Gastrocnemius medialis (tissue), 4 donors: Measurements from ENCODE around the gene SELENOS.

ENCODE experiments used
- CTCF ChIP-seq, 5 experiments: fragments of 450-650 bp in 3 of 5; fragments of 200-600 bp in 2 of 5; sonication (generic) in 2 of 5; IDR thresholded peaks in 4 of 5; conservative IDR thresholded peaks in 1 of 5; 1 replicate in 4 of 5; 2 replicates in 1 of 5; pipeline ENCODE4 v1.5.1; 2016 to 2019; ENCODE audit warnings: antibody characterized with exemption in 5 of 5, mild to moderate bottlenecking in 3 of 5, moderate library complexity in 3 of 5
- POLR2A ChIP-seq, 2 donors: fragments of 450-650 bp; IDR thresholded peaks; one replicate each; pipeline ENCODE4 v1.6.1; 2017; ENCODE audit warnings: antibody characterized with exemption in 2 of 2, mild to moderate bottlenecking in 2 of 2, moderate library complexity in 2 of 2

GRCh38 chr15:101314336-101315125 is 37.2 kb upstream of the SELENOS start:
- TF ChIP-seq CTCF (IDR thresholded peaks at IDR 0.05 in 4 of 5, conservative IDR thresholded peaks at IDR 0.05 in 1 of 5) (no peak), POLR2A (IDR thresholded peaks at IDR 0.05) (no peak)
